Right lobe of liver (tissue), 4 donors: Measurements from ENCODE around the gene PFKP.
A peak's percentile ranks its signal among the peaks of the same experiment; 100 is the strongest.

Experiments
- POLR2A ChIP-seq: fragments of 450-650 bp; IDR thresholded peaks from one replicate; pipeline ENCODE4 v1.6.1; 2017; ENCODE audit warnings: antibody characterized with exemption, mild to moderate bottlenecking
- TF ChIP-seq, protein P1 (sequence below), 4 donors: fragments of 200-600 bp in 3 of 4; fragments of 450-650 bp in 1 of 4; IDR thresholded peaks; one replicate each; pipeline versions ENCODE4 v1.5.1 to v1.8.0; 2016 to 2022; ENCODE audit warnings: antibody characterized with exemption in 4 of 4, mild to moderate bottlenecking in 2 of 4
- donor health status: DM: no; HTN: no; CAD: no.
- donor health status: DM: no; HTN: no; CAD: no.
- donor health status: DM: no; HTN: yes; CAD: no.

DNA sequence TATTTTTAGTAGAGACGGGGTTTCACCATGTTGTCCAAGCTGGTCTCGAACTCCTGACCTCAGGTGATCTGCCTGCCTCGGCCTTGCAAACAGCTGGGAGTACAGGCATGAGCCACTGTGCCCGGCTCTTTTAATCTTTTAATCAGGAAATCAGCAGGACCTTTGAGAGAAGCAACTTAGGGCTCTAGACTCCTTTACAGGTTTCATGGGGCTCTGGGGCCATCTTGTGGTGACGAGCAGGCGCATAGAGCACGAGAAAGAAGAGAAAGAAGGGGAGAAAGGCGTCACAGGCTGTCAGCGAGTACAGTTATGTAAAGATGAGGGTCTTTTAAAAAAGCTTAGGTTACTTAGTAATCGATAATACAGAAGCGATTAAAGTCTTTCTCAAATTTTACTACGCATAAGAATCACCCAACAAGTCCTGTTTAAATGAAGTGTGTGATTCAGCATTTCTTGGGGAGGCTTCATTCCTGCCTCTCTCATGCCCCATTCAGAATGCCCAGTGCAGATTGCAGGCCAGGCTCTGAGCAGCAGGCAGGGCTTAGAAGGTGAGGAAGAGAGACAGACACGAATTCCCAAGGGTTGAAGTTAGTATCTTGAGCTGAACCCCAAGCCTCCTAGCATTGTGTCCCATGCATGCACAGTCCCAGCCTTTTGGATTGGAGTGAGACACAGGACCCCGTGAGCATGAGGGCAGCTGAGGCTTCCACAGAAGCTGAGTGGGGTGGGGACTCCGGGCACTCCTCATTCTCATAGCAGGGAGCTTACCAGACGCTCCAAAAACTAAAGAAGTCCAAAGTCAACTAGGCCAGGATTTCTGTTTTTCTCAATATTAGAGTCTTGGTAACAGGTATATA lies 23.6 kb upstream of the PFKP start:
- TF ChIP-seq, protein P1, sequence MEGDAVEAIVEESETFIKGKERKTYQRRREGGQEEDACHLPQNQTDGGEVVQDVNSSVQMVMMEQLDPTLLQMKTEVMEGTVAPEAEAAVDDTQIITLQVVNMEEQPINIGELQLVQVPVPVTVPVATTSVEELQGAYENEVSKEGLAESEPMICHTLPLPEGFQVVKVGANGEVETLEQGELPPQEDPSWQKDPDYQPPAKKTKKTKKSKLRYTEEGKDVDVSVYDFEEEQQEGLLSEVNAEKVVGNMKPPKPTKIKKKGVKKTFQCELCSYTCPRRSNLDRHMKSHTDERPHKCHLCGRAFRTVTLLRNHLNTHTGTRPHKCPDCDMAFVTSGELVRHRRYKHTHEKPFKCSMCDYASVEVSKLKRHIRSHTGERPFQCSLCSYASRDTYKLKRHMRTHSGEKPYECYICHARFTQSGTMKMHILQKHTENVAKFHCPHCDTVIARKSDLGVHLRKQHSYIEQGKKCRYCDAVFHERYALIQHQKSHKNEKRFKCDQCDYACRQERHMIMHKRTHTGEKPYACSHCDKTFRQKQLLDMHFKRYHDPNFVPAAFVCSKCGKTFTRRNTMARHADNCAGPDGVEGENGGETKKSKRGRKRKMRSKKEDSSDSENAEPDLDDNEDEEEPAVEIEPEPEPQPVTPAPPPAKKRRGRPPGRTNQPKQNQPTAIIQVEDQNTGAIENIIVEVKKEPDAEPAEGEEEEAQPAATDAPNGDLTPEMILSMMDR (IDR thresholded peaks at IDR 0.05) = peak; percentile 47 to 63 (median 52)
- TF ChIP-seq POLR2A = no peak
